Activated CD4-positive, alpha-beta T cell treated with anti-CD3 and anti-CD28 coated beads, Interleukin-2, amount 50 U/mL, for 1 hour (primary cell): ENCODE data around the gene ITPRIPL1.
A peak's percentile ranks its signal among the peaks of the same experiment; 100 is the strongest.
"Not testable (repeated sequence)": the region's sequence is repeated elsewhere in the genome, so short reads cannot be mapped to it uniquely, and the experiment has no call there.

Source experiments
- DNase-seq: peaks from one replicate; pipeline ENCODE4 v3.0.0-alpha.2; 2020

The ITPRIPL1 gene, protein sequence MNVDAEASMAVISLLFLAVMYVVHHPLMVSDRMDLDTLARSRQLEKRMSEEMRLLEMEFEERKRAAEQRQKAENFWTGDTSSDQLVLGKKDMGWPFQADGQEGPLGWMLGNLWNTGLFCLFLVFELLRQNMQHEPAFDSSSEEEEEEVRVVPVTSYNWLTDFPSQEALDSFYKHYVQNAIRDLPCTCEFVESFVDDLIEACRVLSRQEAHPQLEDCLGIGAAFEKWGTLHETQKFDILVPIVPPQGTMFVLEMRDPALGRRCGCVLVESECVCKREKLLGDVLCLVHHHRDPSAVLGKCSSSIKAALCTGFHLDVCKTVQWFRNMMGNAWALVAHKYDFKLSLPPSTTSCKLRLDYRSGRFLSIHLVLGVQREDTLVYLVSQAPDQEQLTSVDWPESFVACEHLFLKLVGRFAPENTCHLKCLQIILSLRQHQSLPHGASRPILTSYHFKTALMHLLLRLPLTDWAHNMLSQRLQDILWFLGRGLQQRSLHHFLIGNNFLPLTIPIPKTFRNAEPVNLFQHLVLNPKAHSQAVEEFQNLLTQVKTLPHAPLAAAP

DNA sequence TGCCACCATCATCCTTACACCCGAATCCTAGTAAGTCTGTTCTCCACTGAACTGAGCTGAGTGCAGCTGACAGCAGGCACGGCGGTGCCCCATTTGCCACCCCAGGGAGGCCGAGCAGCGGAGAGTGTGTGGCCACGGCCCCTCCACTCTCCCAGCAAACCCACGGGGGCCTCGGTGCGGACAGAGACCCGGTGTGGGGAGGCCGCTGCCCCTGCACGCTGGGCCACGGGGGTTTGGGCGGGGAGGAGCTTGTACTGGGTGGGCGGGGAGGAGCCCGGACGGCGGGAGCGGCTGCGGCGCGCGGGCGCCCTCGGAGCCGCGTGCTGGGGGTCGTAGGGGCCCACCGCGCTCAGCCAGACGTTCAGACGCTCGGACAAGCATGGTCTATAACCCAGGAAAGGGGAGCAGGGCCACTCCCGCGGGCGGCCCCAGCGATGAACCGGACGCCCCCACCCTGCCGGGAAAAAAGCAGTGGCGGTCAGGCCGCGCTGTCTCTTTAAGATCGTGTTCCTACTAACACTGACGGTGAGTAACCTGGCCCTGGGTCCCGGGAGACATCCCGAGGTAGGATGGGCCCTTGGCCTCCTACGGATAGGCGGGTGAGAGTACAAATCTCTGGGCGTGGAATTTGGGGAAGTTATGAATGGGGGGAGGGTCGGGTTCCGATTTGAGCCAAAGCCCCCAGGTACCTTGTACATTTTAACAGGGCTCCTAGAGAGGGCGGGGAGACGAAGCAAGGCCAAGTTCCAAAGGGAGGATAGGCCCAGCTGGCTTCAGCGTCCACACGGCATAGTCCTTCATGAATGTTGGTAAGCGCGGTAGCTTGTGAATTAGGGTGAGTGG lies at the start of gene ITPRIPL1:
TSS of gene ITPRIPL1 (plus strand) at position 277 of the 843 bp plus-strand sequence. CDS start at position 800, 523 bp downstream.
- peak; percentile 13 for DNase-seq

DNA sequence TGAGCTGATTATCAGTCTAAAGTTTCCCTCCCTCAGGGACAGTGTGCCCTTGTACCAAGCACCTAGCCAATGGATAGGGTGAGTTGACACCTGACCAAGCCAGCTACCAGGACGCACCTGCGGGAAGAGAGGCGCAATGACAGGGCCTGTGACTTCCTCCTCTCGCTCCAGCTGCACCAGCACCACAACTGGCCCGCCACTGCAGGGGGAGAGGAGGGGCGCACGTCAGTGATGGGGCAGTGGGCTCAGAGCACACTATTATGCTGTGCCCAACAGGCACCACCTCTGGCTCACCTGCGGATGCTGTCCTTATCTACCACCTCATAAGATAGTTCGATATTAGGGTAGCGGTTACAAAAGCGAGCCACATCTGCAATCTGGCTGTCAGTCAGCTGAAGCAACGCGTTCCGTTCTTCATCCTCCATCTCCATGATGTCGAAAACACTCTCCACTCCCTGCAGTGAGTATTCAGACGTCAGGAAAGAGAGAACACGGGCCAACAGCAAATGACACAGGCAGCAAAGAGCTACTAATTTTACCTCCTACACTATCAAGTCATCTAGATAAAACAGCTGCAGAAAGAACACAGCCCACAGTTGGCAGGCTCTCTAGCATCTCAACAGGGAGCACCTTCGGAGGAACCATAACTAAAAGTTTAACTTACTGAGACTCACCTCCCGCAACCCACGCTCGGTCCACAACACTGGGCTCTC lies 48.2 kb upstream of the ITPRIPL1 start:
- DNase-seq, result no peak

DNA sequence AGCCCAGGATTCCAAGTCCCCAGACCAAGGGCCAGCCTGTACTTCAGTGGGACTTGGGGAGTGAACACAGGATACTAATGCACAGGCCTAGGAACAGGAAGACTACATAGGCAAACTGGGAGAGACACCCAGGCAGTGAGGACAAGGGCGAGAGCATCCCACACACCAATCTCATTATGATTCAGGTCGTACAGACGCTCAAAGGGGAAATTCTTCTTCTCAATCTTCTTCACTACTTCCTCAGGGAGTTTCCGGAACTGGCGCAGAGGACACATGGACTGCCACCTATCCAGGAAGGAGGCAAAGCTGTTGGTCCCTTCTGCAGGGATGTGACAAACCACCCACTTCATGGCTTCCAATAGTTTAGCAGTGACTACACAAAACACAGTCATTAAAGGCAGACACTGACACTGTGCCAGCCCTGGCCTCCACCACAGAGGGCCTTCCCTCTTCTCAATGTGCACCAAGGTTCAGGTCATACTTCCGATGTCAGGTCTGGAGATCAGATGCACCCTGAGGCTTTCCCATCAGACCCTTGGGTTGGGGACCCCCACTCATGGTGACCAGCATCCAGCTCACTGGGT lies 37.8 kb upstream of the ITPRIPL1 start:
- DNase-seq, result no peak

DNA sequence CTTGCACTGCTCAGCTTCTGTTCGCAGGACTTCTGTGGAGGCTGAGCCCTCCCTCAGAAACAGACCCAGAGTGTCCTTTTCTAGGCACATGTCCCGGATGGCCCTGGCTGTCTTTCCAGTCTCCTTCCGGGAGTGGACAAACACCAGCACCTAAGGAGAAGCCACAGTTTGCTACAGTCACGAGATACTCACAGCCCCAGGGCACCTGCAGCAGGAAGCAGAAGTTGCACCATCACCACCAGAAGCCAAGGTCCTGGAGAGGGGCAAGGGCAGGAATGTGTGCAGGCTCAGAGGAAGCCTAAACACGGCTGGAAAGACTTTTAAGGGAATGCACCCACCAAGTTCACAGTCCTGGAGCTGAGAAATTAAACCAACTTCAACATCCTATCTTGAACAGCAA lies 33.4 kb upstream of the ITPRIPL1 start:
- DNase-seq, result no peak

DNA sequence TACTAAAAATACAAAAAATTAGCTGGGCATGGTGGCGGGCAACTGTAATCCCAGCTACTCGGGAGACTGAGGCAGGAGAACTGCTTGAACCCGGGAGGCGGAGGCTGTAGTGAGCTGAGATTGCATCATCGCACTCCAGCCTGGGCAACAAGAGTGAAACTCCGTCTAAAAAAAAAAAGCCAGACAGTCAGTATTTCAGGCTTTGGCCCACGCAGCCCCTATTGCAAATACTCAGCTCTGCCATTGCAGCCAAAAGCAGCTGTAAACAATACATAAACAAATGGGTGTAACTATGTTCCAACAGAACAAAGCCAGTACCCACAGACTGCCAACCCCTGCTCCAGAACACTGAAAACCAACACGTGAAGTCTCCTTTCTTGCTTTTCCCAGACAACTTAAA lies 30.8 kb upstream of the ITPRIPL1 start:
- not testable (repeated sequence) for DNase-seq

DNA sequence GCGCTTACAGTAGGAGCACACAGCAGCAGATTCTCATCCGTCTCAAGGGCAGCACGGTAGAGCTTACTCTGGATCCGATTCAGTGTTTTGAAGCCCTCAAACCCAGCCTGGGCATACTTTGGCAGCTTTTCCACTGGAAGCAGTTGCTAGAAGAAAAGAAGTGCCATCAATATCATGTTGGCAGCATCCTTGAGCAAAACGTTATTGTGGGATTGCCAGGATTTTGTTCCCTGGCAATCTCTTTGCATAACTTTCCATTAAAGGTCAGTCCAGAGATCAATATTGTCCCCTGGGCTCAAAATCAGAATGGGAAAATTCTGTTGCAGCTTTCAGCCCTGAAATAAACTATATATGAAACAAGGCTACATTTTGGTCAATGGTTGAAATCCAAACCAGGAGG lies 28.2 kb upstream of the ITPRIPL1 start:
- DNase-seq, result no peak

DNA sequence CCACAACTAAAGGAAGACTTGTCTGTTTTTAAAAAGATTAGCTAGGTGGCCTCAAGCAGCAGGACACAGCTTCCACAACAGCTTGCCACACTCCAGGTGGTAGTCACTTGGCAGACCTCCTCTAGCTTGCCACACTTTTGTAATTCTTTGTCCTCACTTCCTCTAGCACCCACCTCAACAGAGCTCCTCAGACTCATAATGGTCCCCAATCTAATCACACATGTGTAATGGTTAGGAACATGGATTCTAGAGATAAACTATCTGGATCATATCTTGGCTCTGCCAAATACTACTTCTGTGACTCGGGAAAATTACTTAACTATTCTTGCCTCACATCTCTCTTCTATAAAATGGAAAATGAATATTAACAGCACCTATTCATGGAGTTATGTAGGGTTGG lies 23.3 kb upstream of the ITPRIPL1 start:
- no peak for DNase-seq

DNA sequence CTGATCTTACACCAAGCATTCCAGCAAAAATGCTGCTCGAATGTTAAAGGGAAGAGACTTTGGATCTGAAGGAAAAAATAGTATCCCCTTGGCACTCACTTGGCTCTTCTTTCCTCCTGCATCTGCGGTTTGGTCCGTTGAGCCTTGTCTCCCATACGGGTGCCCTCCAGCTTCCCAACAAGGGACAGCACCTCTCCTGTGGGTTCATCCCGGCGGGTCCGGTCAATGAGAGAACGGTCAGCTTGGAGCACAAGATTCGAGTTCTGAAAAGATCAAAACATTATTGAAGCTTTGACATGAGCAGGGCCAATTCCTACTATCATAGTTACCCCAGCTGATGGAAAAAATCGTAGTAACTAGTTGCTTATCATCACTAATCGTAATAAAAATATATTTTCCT lies 20.5 kb upstream of the ITPRIPL1 start:
- no peak for DNase-seq

DNA sequence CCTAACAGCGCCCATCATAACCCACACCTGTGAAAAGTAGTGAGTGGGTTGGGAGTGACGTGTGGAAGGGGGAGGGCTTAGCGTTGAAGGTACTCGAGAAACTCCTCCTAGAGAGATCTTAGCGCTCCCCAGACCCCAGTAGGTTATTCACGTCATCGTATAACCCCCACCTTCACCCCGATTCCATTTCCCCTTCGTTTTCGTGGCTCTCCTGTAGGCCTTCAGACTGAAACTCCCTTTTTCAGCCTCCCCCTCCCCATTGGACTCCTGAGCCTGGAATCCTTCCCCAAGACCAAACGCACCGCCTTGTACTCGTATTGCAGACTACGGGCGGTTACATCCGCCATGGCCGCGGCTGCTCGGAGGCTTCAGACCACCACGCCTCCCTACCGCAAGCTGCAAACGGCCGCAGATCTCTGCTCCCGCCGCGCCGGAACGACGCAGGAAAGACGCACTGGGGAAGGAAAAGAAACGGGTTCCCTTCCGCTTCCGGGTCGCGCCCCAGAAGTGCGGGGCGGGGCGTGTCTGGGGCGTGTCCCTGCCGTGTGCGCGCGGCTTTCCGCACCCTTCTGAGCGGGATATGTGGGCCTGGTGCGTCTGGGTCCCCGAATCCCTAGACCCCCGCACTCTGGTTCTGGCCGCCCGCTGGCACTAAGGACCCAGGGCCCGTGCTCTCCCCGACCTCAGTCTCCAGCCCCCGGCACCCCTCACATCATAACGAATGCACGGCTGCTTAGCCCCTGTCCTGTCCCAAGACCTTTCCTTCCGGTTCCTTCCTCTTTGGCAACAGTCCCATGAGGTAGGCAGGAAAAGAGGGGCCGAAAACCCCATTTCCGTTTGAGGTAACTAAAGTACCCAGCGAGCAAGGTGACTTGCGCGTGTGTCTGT lies 19.8 kb upstream of the ITPRIPL1 start, which contains the start of gene SNRNP200:
TSS of gene SNRNP200 (minus strand) at position 456 of the 888 bp plus-strand sequence. CDS start at position 347, 109 bp downstream.
- peak; percentile 90 for DNase-seq

DNA sequence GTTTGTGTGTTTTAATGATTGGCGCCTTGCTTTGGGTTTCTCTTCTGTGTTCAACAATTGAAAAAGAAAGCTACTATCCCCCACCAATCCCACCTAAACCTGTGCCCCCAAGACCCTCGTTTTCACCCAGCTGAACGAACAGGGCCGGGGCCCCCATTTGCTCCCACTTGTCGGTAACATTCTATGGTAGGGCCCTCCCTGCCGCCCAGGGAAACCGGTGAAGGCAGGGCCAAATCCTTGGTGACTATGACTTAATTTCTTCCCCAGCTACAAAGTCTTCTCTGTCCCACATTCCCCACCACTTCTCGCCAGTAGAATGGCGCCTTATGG lies 19.2 kb upstream of the ITPRIPL1 start:
- DNase-seq, result no peak

DNA sequence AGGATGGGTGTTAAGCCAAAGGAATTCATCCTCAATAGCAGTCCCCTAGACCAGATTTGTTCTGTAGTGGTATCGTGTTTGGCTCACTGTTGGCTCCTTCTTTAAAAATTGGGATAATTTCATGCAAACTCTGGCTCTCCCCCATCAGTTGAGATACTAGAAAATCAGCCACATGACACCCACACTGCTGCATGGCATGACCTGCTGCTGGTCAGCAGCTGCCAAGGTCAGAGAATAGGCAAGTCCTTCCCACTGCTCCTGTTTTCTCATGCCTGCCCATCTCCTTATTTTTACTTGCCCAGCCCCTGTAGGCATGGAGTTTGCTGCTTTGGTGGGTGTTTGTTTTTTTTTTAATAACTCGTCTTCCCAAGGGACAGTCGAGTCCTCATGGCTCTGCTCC lies 18.7 kb upstream of the ITPRIPL1 start:
- no peak for DNase-seq

DNA sequence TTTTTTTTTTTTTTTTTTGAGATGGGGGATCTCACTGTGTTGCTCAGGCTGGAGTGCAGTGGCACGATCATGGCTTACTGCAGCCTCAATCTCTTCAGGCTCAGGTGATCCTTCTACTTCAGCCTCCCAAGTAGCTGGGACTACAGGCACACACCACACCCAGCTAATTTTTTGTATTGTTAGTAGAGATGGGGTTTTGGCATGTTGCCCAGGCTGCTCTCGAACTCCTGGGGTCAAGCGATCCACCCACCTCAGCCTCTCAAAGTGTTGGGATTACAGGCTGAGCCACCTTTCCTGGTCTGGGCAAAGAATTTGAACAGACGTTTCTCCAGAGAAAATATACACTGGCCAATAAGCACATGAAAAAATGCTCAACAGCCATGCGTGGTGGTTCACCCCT lies 16.9 kb upstream of the ITPRIPL1 start:
- no peak for DNase-seq

DNA sequence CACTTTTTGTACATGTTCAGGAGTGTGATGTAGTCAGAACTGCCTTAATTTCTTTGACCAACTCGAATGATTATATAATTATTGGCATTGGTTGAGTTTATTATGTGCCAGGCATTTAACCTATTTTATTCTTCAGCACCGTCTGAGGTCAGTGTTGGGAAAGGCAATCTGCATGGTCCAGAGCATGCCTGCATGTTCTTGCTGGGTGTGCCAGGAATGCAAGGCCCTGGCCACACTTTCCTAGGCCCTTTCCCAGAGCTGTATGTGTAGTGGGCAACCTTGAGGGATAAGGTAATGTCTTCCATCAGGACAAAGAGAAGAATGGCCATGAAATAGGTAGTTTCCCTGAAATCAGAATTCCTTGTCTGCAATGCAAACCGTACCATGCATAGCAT lies 10.1 kb upstream of the ITPRIPL1 start:
- no peak for DNase-seq

DNA sequence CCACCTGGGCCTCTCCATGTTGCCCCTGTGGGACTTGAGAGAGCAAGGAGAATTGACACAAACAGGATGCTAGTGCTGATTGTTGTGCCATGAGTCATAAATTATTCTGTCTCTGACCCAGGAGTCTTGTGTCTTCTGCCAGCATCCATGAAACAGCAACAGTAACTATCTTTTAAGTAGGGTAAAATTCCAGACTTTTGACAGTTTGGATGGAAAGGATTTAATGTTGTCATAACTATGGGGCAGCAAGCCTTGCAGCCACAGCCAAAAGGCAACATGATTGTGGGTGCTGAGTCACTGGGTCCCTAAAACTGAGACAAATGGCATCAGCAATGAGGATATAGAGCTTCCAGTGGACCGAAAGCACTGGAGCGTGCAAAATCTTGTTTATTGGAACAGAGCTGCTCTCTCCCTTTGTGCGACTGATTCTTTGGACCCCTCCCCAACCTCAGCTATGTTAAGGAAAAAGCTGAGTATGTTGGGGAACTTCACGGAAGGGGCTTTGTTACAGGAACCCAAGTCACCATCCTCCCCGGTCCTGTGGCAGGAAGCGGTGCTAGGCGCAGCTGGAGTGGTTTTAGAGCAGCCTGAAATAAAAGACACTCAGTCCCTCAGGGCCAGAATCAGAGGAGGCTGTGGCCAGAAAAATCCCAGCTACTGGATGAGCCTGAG lies 9.6 kb upstream of the ITPRIPL1 start:
- no peak for DNase-seq

DNA sequence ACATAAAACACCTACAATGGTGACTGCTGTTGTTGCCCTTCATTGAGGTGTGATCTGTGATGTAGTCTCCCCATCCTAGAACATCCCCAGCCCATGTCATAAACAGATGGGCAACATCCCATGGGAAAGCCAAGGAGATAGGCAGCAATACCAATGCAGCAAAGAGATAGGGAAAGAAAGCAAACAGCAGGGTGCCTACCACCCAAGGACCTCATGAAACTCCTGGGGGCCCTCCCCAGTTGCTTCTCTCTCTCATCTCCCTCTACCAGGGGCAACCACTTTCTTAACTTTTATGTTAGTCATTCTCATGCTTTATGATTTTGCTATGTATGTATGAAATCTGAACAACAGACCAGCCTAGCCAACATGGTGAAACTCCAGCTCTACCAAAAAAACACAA lies 8.1 kb upstream of the ITPRIPL1 start:
- no peak for DNase-seq

DNA sequence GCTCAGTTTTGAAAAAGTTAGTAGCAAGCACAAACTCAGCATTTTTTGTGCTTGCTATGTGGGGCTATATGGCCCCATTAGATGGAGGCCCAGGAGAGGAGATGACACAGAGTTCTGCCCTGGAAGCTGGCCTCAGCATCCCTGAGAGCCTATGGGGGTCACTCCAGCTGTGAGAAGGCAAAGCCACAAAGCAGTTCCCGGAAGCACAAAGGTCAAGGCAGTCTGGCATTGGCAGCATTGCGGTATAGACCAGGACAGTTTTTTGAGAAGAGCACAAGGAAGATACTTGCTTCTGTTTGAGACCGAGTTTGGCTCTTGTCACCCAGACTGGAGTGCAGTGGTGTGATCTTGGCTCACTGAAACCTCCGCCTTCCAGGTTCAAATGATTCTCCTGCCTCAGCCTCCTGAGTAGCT lies 7.5 kb upstream of the ITPRIPL1 start:
- no peak for DNase-seq

DNA sequence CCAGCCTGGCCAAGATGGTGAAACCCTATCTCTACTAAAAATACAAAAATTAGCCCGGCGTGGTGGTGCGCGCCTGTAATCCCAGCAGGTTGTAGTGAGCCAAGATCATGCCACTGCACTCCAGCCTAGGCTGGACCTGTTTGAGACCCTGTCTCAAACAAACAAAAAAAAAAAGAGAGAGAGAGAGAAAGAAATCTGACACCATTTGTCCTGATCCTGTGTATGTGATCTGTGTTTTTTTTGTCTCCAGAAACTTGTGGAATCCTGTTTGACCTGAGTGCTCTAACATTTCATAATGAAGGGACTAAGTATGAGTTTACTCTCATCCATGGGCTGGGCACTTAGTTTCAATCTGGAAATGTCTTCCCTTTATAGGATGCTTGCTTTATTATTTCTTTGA lies 6.4 kb upstream of the ITPRIPL1 start:
- DNase-seq, result no peak

DNA sequence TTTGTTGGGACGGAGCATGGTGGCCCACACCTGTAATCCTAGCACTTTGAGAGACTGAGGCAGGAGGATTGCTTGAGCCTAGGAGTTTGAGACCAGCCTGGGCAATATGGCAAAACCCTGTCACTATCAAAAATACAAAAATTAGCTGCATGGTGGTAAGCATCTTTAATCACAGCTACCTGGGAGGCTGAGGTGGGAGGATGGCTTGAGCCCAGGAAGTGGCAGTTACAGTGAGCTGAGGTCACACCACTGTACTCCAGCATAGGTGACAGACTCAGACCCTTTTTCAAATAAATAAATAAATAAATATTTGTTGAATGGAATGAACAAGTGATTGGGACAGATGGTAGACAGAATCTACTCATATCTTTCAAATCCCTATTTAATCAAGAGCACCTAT lies 5.7 kb upstream of the ITPRIPL1 start:
- no peak for DNase-seq

DNA sequence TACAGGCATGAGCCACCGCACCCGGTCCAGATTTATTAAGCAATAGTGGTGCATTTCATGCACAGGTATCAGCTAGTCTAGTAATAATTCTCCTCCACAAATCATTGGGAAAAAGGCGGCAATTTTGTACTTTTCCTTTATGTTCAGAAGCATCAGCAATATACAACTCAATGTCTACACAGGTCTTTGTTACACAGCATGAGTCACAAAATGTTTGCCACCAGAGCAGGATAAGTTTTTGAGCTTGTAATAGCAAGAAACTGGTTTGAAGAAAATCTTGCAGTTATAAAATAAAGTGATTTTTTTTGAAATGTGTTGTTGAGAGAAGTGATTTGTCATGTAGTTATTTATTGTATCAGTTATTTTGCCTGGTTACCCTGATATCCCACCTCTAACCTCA lies 4.8 kb upstream of the ITPRIPL1 start:
- no peak for DNase-seq

DNA sequence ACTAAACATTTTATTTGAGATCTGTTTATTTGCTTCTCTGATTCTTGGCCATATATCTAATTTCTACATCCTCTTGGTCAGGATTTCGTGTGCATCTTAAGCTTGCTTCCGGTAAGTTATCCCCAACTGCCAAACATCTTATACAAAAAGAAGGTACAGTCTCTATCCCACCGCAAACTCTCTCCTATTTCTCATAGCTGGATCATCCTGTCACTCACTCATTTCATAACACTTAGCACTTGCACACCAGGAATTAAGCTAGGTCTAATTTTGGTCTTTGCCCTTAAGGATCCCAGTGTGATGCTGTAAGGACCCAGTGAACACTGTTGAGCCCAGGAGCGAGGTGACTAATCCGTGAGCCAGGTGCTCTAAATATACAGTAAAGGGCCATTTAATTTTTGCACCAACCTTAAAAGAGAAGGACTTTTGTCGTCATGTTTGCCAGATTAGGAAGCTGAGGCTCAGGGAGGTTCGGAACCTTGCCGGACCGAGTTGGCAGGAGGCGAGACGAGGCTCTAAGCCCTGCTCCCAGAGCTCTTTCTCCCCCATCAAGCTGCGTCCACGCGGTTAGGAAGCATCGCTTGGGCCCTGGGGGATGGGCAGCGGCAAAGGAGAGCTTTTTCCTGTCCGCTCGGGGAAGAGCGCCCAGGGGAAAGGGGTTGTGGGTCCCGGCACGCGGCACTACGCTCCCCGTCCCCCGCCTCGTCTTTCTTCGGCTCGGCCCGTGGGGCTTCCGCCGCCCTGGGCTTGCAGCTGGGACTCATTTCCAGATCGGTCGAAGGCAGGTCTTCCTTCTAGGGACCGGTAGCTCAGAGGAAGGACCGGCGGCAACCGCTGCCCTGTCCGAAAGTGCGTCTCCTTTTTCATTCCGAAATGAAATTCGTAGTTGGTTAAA lies 4.1 kb upstream of the ITPRIPL1 start:
- no peak for DNase-seq
